ENCODE results near the gene ZNF536. TPM values are rescaled to one million over a fixed set of nuclear protein-coding genes. Genes with fewer than 3 reads are reported as not detected.

Gene ZNF536
- total RNA-seq, 1 experiment from 2014 or later = 0.41 TPM

DNA sequence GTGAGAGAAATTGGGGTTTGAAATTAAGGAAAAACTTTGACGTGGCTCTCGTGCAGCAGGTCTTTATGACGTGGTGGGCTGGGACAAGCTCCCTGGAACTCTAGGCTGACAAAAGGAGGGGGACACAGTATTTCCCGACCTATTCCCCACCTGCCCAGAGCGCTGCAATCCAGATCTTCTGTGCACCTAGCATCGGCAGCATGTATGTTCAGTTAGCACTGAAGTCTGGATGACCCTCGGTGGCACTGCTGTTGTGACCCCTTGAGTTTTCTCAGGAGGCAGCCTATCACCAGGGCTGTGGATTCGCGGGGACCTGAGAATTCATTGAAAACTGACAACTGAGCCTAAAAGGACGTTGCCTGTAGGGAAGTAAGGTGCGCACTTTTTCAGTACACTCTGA, 9.1 kb upstream of the ZNF536 start:
- no peak for DNase-seq (ENCODE audit: low spot score)

DNA sequence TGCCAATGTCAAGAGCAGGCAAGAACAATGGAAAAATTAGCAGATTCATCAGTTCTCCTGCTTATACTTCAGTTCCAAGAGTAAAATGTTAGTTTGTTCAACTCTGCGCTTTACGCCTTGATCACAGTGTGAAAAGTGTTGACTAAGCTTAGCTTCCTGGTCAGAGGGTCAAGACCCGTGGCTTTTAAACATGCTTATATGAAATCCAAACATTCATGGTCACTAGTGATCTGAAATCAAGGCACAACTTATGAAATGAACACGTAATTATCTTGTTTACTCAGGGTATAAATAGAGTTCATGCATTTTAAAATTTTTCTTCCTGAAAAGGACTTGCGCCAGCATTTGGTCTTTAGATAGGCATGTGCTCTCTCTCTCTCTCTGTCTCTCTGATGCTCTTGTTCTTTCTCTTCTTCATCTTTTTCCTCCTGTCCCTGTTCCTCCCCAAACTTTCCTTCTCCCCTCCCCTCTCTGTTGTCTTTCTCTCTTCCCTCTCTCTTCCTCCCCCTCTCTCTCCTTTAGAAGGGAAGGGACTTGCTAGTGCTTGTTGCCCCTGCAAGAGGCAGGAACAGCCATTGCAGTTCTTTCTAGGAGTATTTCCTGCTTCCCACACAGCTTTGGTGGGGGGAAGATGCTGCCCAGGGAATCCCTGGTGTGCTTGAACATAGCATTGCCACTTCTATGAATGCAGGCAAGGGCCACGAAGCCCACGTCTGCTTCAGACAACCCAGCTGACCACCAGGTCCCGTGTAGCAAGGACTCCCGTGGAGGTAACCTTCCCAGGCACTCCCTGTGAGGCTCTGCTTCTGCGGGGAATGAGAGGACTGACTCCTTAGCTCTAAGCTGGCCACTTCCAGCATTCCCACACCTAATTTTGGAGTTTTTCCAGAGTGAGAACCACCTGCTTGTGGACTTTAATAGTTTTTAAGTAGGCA, 7.1 kb upstream of the ZNF536 start:
- DNase-seq (ENCODE audit: low spot score) = no peak

GRCh38 chr19:30366282-30366681, 5.9 kb upstream of the ZNF536 start:
- DNase-seq (ENCODE audit: low spot score) = no peak

DNA sequence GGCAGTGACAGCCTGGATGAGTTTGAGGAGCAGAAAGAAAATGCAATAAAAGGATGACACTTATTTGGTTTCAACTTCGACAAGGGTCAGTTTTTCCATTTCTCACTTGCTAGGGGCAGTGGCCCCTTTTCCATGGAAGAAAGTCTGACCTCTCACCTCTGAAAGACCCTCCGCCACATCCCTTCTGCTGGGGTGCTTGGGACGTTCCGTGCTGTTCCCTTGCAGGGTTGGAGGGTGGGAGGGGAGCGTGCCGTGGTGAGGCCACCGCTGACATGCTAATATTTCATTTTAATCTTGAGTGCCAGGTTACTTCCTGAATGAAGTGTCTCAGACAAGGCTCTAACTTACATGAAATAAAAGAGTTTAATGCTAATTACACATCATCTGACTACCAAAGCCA, 5.2 kb upstream of the ZNF536 start:
- DNase-seq (ENCODE audit: low spot score) = no peak

- DNase-seq (ENCODE audit: low spot score) = no peak
These were observed 4.8 kb upstream of the ZNF536 start for GRCh38 chr19:30367421-30367820.

- DNase-seq (ENCODE audit: low spot score) = no peak
These were observed 2.4 kb upstream of the ZNF536 start for GRCh38 chr19:30369833-30370232.

DNA sequence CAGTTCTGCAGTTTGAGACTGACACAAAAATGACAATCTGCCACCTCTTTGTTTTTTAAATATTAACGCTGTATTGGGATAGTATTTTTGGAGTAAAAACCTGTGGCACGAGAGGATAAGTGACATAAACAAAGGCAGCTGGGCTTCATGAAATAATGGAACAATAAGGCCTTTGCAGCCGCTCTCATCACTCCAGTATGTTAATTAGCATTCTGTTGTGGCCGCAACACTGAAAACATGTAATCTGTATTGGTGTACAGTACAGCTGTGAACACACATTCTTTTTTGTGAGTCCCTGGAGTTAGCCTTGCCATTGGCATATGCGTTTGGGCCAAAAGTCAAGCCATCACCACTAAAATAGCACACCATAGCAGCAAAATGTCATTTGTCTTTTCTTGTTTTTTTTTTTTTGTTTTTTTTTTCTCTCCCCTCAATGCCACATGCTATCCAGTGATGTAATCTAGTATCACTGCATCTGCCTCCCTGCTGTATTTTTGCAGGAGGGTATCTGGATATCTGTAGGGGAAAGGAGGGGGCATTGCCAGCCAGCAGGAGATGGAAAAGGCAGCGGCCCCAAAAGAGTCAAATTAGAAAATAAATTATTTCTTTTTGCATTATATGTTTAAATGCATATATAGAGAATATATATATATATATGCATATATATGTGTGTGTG, 885 bp upstream of the ZNF536 start:
- no peak for DNase-seq (ENCODE audit: low spot score)

DNA sequence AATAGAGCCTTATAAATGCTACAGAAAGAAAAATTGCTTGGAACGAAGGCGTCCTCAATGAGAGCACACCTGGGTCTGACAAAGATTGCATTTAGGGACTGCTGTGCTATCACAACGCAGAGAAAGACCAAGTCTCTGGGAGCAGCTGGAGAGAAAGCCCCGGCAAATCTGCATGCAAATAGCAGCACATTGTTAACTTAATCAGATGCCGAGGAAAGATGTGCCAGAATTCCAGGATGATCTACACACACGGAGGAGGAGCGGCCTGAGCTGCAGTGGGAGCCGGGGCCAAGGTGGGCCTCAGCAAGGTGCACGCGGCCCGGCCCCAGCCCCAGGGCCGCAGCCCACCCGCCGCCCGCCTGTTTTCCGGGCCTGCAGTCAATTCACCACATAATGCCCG, 1.4 kb downstream of the ZNF536 start:
- DNase-seq (ENCODE audit: low spot score) = no peak

- no peak for DNase-seq (ENCODE audit: low spot score)
These were observed 2.3 kb downstream of the ZNF536 start for GRCh38 chr19:30374539-30374864.

GRCh38 chr19:30374865-30375552, 2.8 kb downstream of the ZNF536 start:
- DNase-seq (ENCODE audit: low spot score) = no peak

GRCh38 chr19:30375553-30376031, 3.4 kb downstream of the ZNF536 start:
- no peak for DNase-seq (ENCODE audit: low spot score)

DNA sequence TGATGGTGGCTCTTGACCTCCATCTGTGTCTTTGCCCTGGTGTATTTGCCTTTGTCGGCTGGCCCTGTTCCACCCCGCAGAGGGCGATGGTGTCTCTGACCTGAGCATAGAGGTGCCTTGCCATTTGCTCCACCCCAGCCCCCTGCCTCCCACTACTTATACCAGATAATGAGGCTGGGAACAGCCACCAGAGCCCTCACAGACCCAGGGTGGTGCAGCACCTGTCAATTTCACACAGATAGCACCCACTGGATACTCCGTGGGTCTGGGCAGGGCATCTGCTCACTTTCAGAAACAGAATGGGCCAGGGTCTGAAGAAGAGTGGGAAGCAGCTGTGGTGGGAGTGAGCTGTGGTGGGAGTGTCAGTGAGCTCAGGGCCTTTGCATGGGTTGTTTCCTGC, 4.1 kb downstream of the ZNF536 start:
- no peak for DNase-seq (ENCODE audit: low spot score)

- no peak for DNase-seq (ENCODE audit: low spot score)
These were observed 4.7 kb downstream of the ZNF536 start for GRCh38 chr19:30376826-30377425.

GRCh38 chr19:30378701-30379100, 6.5 kb downstream of the ZNF536 start:
- no peak for DNase-seq (ENCODE audit: low spot score)

DNA sequence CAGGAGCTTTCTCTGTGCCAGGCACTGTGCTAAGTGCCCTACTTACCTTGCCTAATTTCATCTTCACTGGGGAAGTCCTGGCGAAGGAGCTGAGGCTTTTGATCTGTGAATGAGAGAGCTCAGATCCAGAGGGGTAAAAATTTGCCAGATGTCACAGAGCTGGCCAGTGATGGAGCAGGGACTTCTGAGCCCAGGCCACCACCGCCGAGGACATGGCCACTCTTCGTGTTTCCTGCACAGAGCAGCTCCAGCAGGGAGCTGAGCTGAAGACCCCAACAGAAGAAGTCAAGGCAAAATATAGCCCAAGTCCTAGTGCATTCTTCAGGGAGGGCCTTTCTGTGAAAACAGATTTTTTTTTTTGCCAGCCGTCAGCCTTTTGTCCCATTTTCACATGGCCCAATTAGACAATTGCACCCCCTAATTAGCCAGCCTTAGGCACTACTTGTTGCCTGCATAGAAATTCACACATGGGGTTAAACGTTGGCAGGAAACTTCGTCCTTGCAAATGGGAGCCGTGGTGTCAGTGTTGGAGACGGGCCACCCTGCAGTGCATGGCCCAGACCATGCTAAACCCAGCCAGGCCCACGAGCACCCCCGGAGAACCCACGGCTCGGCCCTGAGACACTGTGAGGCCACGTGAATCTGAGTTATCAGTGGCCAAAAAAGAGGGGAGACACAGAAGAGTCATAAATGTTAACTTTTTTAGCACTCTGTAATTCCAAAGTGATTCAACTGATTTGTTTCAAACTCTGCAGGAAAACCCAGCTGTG, 7.8 kb downstream of the ZNF536 start:
- no peak for DNase-seq (ENCODE audit: low spot score)

GRCh38 chr19:30381366-30381765, 9.2 kb downstream of the ZNF536 start:
- DNase-seq (ENCODE audit: low spot score) = no peak

GRCh38 chr19:30385174-30385573, 13.0 kb downstream of the ZNF536 start:
- DNase-seq (ENCODE audit: low spot score) = no peak

- no peak for DNase-seq (ENCODE audit: low spot score)
These were observed 13.5 kb downstream of the ZNF536 start for GRCh38 chr19:30385666-30386065.

GRCh38 chr19:30386551-30387143, 14.5 kb downstream of the ZNF536 start:
- no peak for DNase-seq (ENCODE audit: low spot score)

DNA sequence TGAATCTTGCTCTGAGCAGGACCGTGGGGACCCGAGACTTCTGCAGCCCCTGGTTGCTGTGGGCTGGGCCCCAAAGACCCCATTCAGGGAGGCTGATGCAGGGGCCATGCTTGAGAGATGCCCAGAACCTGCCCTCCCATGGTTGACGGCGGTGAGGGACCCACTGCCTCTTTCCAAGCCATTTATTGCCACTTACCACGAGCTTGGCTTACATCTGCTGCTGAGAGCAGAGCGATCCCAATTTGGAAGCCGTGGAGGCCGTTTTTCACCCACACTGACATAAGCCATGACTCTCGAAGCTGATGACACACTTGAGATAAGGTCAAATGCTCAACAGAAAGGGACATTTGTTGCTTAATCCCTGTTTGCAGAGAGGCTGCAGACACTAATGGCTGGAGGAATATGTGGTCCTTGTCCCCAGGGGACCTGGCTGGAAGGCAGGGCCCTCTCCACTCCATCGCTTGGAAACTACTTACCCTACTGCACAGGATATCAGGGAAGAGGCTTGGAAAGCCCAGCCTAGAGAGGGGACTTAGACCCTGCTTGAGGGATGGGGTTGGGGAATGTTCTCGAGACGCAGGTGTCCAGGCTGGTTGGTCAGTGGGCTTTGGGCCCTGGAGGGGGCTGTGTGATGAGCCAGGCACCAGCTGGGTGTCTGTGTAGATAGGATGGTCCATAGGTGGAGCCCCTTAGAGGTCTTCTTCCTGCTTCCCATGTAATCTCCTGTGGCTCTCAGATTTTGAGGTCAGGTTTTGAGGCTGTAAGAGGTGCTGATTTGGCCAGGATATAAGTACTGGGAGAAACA, 15.3 kb downstream of the ZNF536 start:
- DNase-seq (ENCODE audit: low spot score) = no peak
